SK-N-MC (cell line): ENCODE data around the gene BTRC.

Experiments used
- EZH2 ChIP-seq: fragments of 200-600 bp; sonication (generic); IDR thresholded peaks from one replicate; pipeline ENCODE4 v1.6.1; 2017; ENCODE audit warnings: antibody characterized with exemption
- POLR2AphosphoS5 ChIP-seq: IDR thresholded peaks from 2 replicates; pipeline ENCODE4 v1.6.1; 2012; ENCODE audit warnings: mild to moderate bottlenecking, low read depth, low read length, borderline replicate concordance

GRCh38 chr10:101476383-101476782 lies 122.4 kb downstream of the BTRC start:
- TF ChIP-seq EZH2 (no peak), POLR2AphosphoS5 (no peak)
